Stomach smooth muscle (tissue), 2 donors: ENCODE measurements around the gene STOX2.

Experiments used
- H3K27ac ChIP-seq: one replicate; pipeline ENCODE4 v1.7.0; 2013; ENCODE audit warnings: mild to moderate bottlenecking, low read length, inconsistent platforms
- H3K27me3 ChIP-seq, 2 donors: one replicate each; pipeline ENCODE4 v1.7.0; 2013; ENCODE audit warnings: low read length in 2 of 2; ENCODE audit not compliant: insufficient read depth in 2 of 2, control insufficient read depth in 1 of 2
- H3K36me3 ChIP-seq, 2 donors: one replicate each; pipeline ENCODE4 v1.7.0; 2013; ENCODE audit warnings: low read length in 2 of 2; ENCODE audit not compliant: control insufficient read depth in 2 of 2, insufficient read depth in 2 of 2
- H3K4me1 ChIP-seq: one replicate; pipeline ENCODE4 v1.7.0; 2013; ENCODE audit warnings: low read length; ENCODE audit not compliant: control insufficient read depth, insufficient read depth
- H3K4me3 ChIP-seq, 2 donors: one replicate each; pipeline ENCODE4 v1.7.0; 2013; ENCODE audit warnings: low read length in 2 of 2
- H3K9ac ChIP-seq, 2 donors: one replicate each; pipeline ENCODE4 v1.7.0; 2013; ENCODE audit warnings: low read length in 2 of 2, mild to moderate bottlenecking in 1 of 2
- H3K9me3 ChIP-seq, 2 donors: one replicate each; pipeline ENCODE4 v1.7.0; 2013; ENCODE audit warnings: low read length in 2 of 2; ENCODE audit not compliant: control insufficient read depth in 2 of 2
- donor health status: healthy.
- donor health status: Pancreatic carcinoma.

STOX2 gene

GRCh38 chr4:183962419-183962818 is 57.3 kb downstream of the STOX2 start:
- Histone ChIP-seq H3K27ac (no peak overlapping the region), H3K9me3 (no peaks in the 10 kb centered on the region), H3K4me1 (peaks cover 4% of the 10 kb centered on the region), H3K9ac (no peak overlapping the region), H3K4me3 (no peak overlapping the region), H3K27me3 (no peaks in the 10 kb centered on the region), H3K36me3 (no peaks in the 10 kb centered on the region)

- Histone ChIP-seq H3K36me3 (no peaks in the 10 kb centered on the region), H3K4me1 (no peaks in the 10 kb centered on the region), H3K9me3 (no peaks in the 10 kb centered on the region), H3K27me3 (no peaks in the 10 kb centered on the region), H3K4me3 (no peak overlapping the region), H3K9ac (no peak overlapping the region), H3K27ac (no peak overlapping the region)
These were observed 61.3 kb downstream of the STOX2 start for GRCh38 chr4:183966371-183966770.

GRCh38 chr4:183967266-183967665 is 62.2 kb downstream of the STOX2 start:
- Histone ChIP-seq H3K27me3 (no peaks in the 10 kb centered on the region), H3K9ac (no peak overlapping the region), H3K27ac (no peak overlapping the region), H3K36me3 (no peaks in the 10 kb centered on the region), H3K4me3 (no peak overlapping the region), H3K4me1 (no peaks in the 10 kb centered on the region), H3K9me3 (no peaks in the 10 kb centered on the region)

- Histone ChIP-seq H3K36me3 (no peaks in the 10 kb centered on the region), H3K4me3 (no peak overlapping the region), H3K9ac (no peak overlapping the region), H3K27me3 (no peaks in the 10 kb centered on the region), H3K9me3 (no peaks in the 10 kb centered on the region), H3K27ac (no peak overlapping the region), H3K4me1 (no peaks in the 10 kb centered on the region)
These were observed 63.4 kb downstream of the STOX2 start for GRCh38 chr4:183968502-183968901.

GRCh38 chr4:183968931-183969330 is 63.8 kb downstream of the STOX2 start:
- Histone ChIP-seq H3K4me3 (no peak overlapping the region), H3K9ac (no peak overlapping the region), H3K27me3 (no peaks in the 10 kb centered on the region), H3K4me1 (no peaks in the 10 kb centered on the region), H3K9me3 (no peaks in the 10 kb centered on the region), H3K36me3 (no peaks in the 10 kb centered on the region), H3K27ac (no peak overlapping the region)

- Histone ChIP-seq H3K36me3 (no peaks in the 10 kb centered on the region), H3K27me3 (no peaks in the 10 kb centered on the region), H3K9ac (no peak overlapping the region), H3K27ac (no peak overlapping the region), H3K4me3 (no peak overlapping the region), H3K4me1 (no peaks in the 10 kb centered on the region), H3K9me3 (no peaks in the 10 kb centered on the region)
These were observed 64.5 kb downstream of the STOX2 start for GRCh38 chr4:183969596-183969995.

- Histone ChIP-seq H3K27ac (no peak overlapping the region), H3K9me3 (peaks cover 0 to under 1% of the 10 kb centered on the region in 2 donors), H3K27me3 (no peaks in the 10 kb centered on the region), H3K4me3 (no peak overlapping the region), H3K9ac (no peak overlapping the region), H3K36me3 (no peaks in the 10 kb centered on the region), H3K4me1 (no peaks in the 10 kb centered on the region)
These were observed 66.9 kb downstream of the STOX2 start for GRCh38 chr4:183971929-183972490.

GRCh38 chr4:183977707-183978106 is 72.6 kb downstream of the STOX2 start:
- Histone ChIP-seq H3K36me3 (no peaks in the 10 kb centered on the region), H3K9ac (no peak overlapping the region), H3K27me3 (no peaks in the 10 kb centered on the region), H3K9me3 (peaks cover 0 to 5% of the 10 kb centered on the region in 2 donors), H3K4me1 (no peaks in the 10 kb centered on the region), H3K4me3 (no peak overlapping the region), H3K27ac (no peak overlapping the region)

- Histone ChIP-seq H3K9me3 (no peaks in the 10 kb centered on the region), H3K27me3 (no peaks in the 10 kb centered on the region), H3K4me3 (no peak overlapping the region), H3K4me1 (peaks cover 21% of the 10 kb centered on the region), H3K27ac (no peak overlapping the region), H3K36me3 (no peaks in the 10 kb centered on the region), H3K9ac (no peak overlapping the region)
These were observed 79.5 kb downstream of the STOX2 start for GRCh38 chr4:183984566-183984965.

- Histone ChIP-seq H3K27me3 (no peaks in the 10 kb centered on the region), H3K9ac (no peak overlapping the region), H3K9me3 (no peaks in the 10 kb centered on the region), H3K36me3 (no peaks in the 10 kb centered on the region), H3K4me3 (no peak overlapping the region), H3K4me1 (peaks cover 21% of the 10 kb centered on the region), H3K27ac (no peak overlapping the region)
These were observed 80.7 kb downstream of the STOX2 start for GRCh38 chr4:183985786-183986185.

GRCh38 chr4:183986291-183986970 is 81.3 kb downstream of the STOX2 start:
- H3K36me3 ChIP-seq = no peaks in the 10 kb centered on the region
- H3K27ac ChIP-seq = no peak overlapping the region
- H3K4me3 ChIP-seq = peak overlapping the region in 1 of 2 donors; percentile 73
- no peaks in the 10 kb centered on the region for H3K27me3 ChIP-seq
- no peak overlapping the region for H3K9ac ChIP-seq
- H3K4me1 ChIP-seq = peaks cover 21% of the 10 kb centered on the region
- no peaks in the 10 kb centered on the region for H3K9me3 ChIP-seq
